A549 (cell line): ENCODE data around the gene PITPNM3. TPM values are rescaled to one million over a fixed set of nuclear protein-coding genes. Genes with fewer than 3 reads are reported as not detected.

Experiments
- ATAC-seq, 2 experiments: fragments of 200-7000 bp in 1 of 2; fragments of >200 bp in 1 of 2; cut with Nextera tagmentation in 1 of 2; cut with Tn5 transposase in 1 of 2; 3 replicates each; pipeline versions ENCODE4 v1.8.0 to v1.9.1; 2018 to 2020; ENCODE audit warnings: mild to moderate bottlenecking in 1 of 2, moderate library complexity in 1 of 2
- CTCF ChIA-PET: fragments of 300-600 bp; sonication (Branson Sonifier 250); formaldehyde crosslinking; extraction: SDS; loops from one replicate; lab custom pipeline; 2021; ENCODE audit warnings: antibody characterized with exemption, inconsistent platforms; lab: Yijun Ruan, JAX
- POLR2A ChIA-PET: fragments of 350-600 bp; formaldehyde crosslinking; extraction: SDS; loops from one replicate; lab custom pipeline; 2021; ENCODE audit warnings: antibody characterized with exemption, inconsistent platforms; lab: Yijun Ruan, JAX
- DNase-seq, 2 experiments: peaks; one replicate each; pipeline versions ENCODE4 v3.0.0 to v3.0.0-alpha.2; 2011 to 2016; ENCODE audit warnings: low read depth in 1 of 2, low spot score in 1 of 2
- FAIRE-seq: peaks from 2 replicates; lab custom pipeline; 2011; peaks lifted over from hg19 to GRCh38; lab: Jason Lieb, UNC
- H3K27ac ChIP-seq, 2 experiments: fragments of >200 bp; sonication (Bioruptor Twin); formaldehyde crosslinking; 3 replicates each; pipeline ENCODE4 v1.5.1; 2016 to 2017
- H3K4me1 ChIP-seq: fragments of >200 bp; sonication (Bioruptor Twin); formaldehyde crosslinking; 3 replicates; pipeline ENCODE4 v1.6.1; 2016
- H3K4me2 ChIP-seq: fragments of >200 bp; sonication (Bioruptor Twin); formaldehyde crosslinking; 3 replicates; pipeline ENCODE4 v1.6.1; 2016
- H3K4me3 ChIP-seq: fragments of >200 bp; sonication (Bioruptor Twin); formaldehyde crosslinking; 3 replicates; pipeline ENCODE4 v1.5.1; 2016
- H3K9me3 ChIP-seq: fragments of >200 bp; sonication (Bioruptor Twin); formaldehyde crosslinking; 3 replicates; pipeline ENCODE4 v1.6.1; 2016
- ATOH8 ChIP-seq: fragments of 250-450 bp; sonication (Bioruptor Pico); IDR thresholded peaks from 2 replicates; pipeline ENCODE4 v1.5.0; 2020; ENCODE audit warnings: low read depth, mild to moderate bottlenecking, moderate library complexity
- BCL3 ChIP-seq: fragments of >200 bp; sonication (Bioruptor Twin); formaldehyde crosslinking; IDR thresholded peaks from 3 replicates; pipeline ENCODE4 v1.6.1; 2016
- CBX2 ChIP-seq: fragments of 200-600 bp; sonication (generic); IDR thresholded peaks from 2 replicates; pipeline ENCODE4 v1.6.1; 2016; ENCODE audit warnings: low read depth, mild to moderate bottlenecking, borderline replicate concordance
- EHMT2 ChIP-seq: fragments of 200-600 bp; sonication (generic); IDR thresholded peaks from 2 replicates; pipeline ENCODE4 v1.6.1; 2016; ENCODE audit warnings: antibody characterized with exemption, low read depth, mild to moderate bottlenecking, moderate library complexity
- ELK1 ChIP-seq: fragments of 150-350 bp; IDR thresholded peaks from 2 replicates; pipeline ENCODE4 v1.6.1; 2014; ENCODE audit warnings: low read depth, mild to moderate bottlenecking, low read length
- EP300 ChIP-seq, 2 experiments: fragments of >200 bp; sonication (Bioruptor Twin); formaldehyde crosslinking; IDR thresholded peaks; 2 replicates in 1 of 2; 3 replicates in 1 of 2; pipeline ENCODE4 v1.6.1; 2016 to 2017
- FOSB ChIP-seq: fragments of 250-450 bp; sonication (Bioruptor Pico); IDR thresholded peaks from 2 replicates; pipeline ENCODE4 v1.5.0; 2020; ENCODE audit warnings: mild to moderate bottlenecking, moderate library complexity
- GATA3 ChIP-seq: IDR thresholded peaks from 2 replicates; pipeline ENCODE4 v1.6.1; 2012; ENCODE audit warnings: borderline replicate concordance
- HEYL ChIP-seq: fragments of 250-450 bp; sonication (Bioruptor Pico); IDR thresholded peaks from 2 replicates; pipeline ENCODE4 v1.8.0; 2021; ENCODE audit warnings: mild to moderate bottlenecking, moderate library complexity
- HOXB13 ChIP-seq: fragments of 250-450 bp; sonication (Bioruptor Pico); IDR thresholded peaks from 2 replicates; pipeline ENCODE4 v1.5.0; 2020; ENCODE audit warnings: low read depth, mild to moderate bottlenecking, moderate library complexity
- MAFK ChIP-seq: fragments of 450-650 bp; IDR thresholded peaks from 2 replicates; pipeline ENCODE4 v1.6.1; 2014; ENCODE audit not compliant: partially characterized antibody
- MAX ChIP-seq: IDR thresholded peaks from 2 replicates; pipeline ENCODE4 v1.6.1; 2012
- NFE2L2 ChIP-seq: fragments of 150-350 bp; conservative IDR thresholded peaks from 2 replicates; pipeline ENCODE4 v1.6.1; 2014; ENCODE audit warnings: low read length
- NR3C1 ChIP-seq: fragments of >200 bp; sonication (Bioruptor Twin); formaldehyde crosslinking; IDR thresholded peaks from 3 replicates; pipeline ENCODE4 v1.6.1; 2017
- PBX3 ChIP-seq: IDR thresholded peaks from 2 replicates; pipeline ENCODE4 v1.6.1; 2012
- POLR2A ChIP-seq: IDR thresholded peaks from 2 replicates; pipeline ENCODE4 v1.6.1; 2012; ENCODE audit warnings: mild to moderate bottlenecking, low read length
- RARB ChIP-seq: fragments of 250-450 bp; sonication (Bioruptor Pico); IDR thresholded peaks from 2 replicates; pipeline ENCODE4 v1.8.0; 2021; ENCODE audit warnings: mild to moderate bottlenecking, moderate library complexity
- REST ChIP-seq: fragments of 200-600 bp; sonication (generic); IDR thresholded peaks from 2 replicates; pipeline ENCODE4 v1.6.1; 2016; ENCODE audit warnings: antibody characterized with exemption, mild to moderate bottlenecking, moderate library complexity
- TFCP2L1 ChIP-seq: fragments of 250-450 bp; sonication (Bioruptor Pico); IDR thresholded peaks from 2 replicates; pipeline ENCODE4 v1.5.0; 2021; ENCODE audit warnings: mild to moderate bottlenecking
- TP53 ChIP-seq: fragments of 250-450 bp; sonication (Bioruptor Pico); IDR thresholded peaks from 2 replicates; pipeline ENCODE4 v1.5.0; 2021; ENCODE audit warnings: mild to moderate bottlenecking, moderate library complexity
- ZC3H11A ChIP-seq: fragments of 450-650 bp; IDR thresholded peaks from 2 replicates; pipeline ENCODE4 v1.6.1; 2014; ENCODE audit warnings: antibody characterized with exemption, mild to moderate bottlenecking
- ZFP36 ChIP-seq: fragments of 450-650 bp; IDR thresholded peaks from 2 replicates; pipeline ENCODE4 v1.6.1; 2014; ENCODE audit warnings: borderline replicate concordance; ENCODE audit not compliant: partially characterized antibody
- WGBS: methylation state at CpG from one replicate; pipeline ENCODE4 v1.1.6; 2017; ENCODE audit errors: missing lambda C conversion rate; 5-methylcytosine and 5-hydroxymethylcytosine counted together
- polyA plus RNA-seq, 4 experiments: library from polyadenylated mRNA; depleted of rRNA in 3 of 4; stranded (reverse); fragments of >200 nt; fragmentation: RNase III in 1 of 4; extraction: RNeasy Plus Mini Kit Qiagen cat#74134 plus additional on column Dnase treatment in 1 of 4; gene quantifications; 2 replicates in 3 of 4; 3 replicates in 1 of 4; pipeline ENCODE4 v1.2.3, GENCODE V29; 2011 to 2017

The PITPNM3 gene
- polyA plus RNA-seq, 2 of the 4 experiments (the other 2 are of a cell fraction): 0.80 to 2.2 TPM

GRCh38 chr17:6517062-6517461 lies 39.3 kb downstream of the PITPNM3 start:
- TF ChIP-seq NR3C1 (no peak), FOSB (CRISPR knock-in tag) (no peak), HEYL (no peak), EP300 (IDR thresholded peaks at IDR 0.05) (no peak), ELK1 (no peak), ATOH8 (CRISPR knock-in tag) (no peak), RARB (CRISPR knock-in tag) (no peak), ZC3H11A (no peak), MAX (no peak), NFE2L2 (no peak), REST (no peak), GATA3 (no peak), TFCP2L1 (CRISPR knock-in tag) (no peak), PBX3 (no peak), EHMT2 (no peak), POLR2A (no peak), BCL3 (no peak), HOXB13 (CRISPR knock-in tag) (no peak), CBX2 (no peak), TP53 (CRISPR knock-in tag) (no peak)
- TF ChIP-seq, all 56 proteins: peak for 0
- peak; percentile 39 for FAIRE-seq
- Histone ChIP-seq H3K4me3 (no peak overlapping the region), H3K27ac (no peak overlapping the region), H3K4me2 (no peak overlapping the region), H3K9me3 (no peaks in the 10 kb centered on the region), H3K4me1 (peaks cover 3% of the 10 kb centered on the region; the same call in 1 of the 3 replicates)
- ATAC-seq: no peak
- no peak for DNase-seq
- POLR2A ChIA-PET: no interaction called here
- CTCF ChIA-PET: interaction anchor here (0.8 to 4.4 kb wide), 9 partner anchors 10 to 57 kb away, joined by 3 to 25 read pairs (median 3); no protein-coding TSS in a partner anchor
- 94% methylated on average over 1 of the region's 1 CpG for WGBS

GRCh38 chr17:6514371-6514770 lies 42.0 kb downstream of the PITPNM3 start:
- ATAC-seq: no peak
- ChIA-PET POLR2A (no interaction called here), CTCF (interaction anchor here (0.6 to 2.0 kb wide), 4 partner anchors 12 to 574 kb away, joined by 3 to 6 read pairs (median 4); no protein-coding TSS in a partner anchor)
- no peak overlapping the region for H3K27ac ChIP-seq
- H3K4me2 ChIP-seq: no peak overlapping the region
- no peak for TF ChIP-seq MAFK
- peak; percentile 17 for TF ChIP-seq ZFP36
- H3K4me3 ChIP-seq: no peak overlapping the region
- 29% methylated on average over 3 of the region's 3 CpGs for WGBS
- H3K4me1 ChIP-seq: peaks cover 14% of the 10 kb centered on the region
- DNase-seq: no peak
- H3K9me3 ChIP-seq: no peaks in the 10 kb centered on the region
- peak; percentile 39 for FAIRE-seq
